Measurements from ENCODE around the gene HMGB2. TPM values are rescaled to one million over a fixed set of nuclear protein-coding genes. Genes with fewer than 3 reads are reported as not detected.

The HMGB2 gene
- total RNA-seq, 1 experiment from 2014 or later, result 183 TPM

GRCh38 chr4:173367285-173367684, 33.1 kb upstream of the HMGB2 start:
- no TSS peak for BruUV-seq (replicated peaks)
- TF ChIP-seq, protein P1, sequence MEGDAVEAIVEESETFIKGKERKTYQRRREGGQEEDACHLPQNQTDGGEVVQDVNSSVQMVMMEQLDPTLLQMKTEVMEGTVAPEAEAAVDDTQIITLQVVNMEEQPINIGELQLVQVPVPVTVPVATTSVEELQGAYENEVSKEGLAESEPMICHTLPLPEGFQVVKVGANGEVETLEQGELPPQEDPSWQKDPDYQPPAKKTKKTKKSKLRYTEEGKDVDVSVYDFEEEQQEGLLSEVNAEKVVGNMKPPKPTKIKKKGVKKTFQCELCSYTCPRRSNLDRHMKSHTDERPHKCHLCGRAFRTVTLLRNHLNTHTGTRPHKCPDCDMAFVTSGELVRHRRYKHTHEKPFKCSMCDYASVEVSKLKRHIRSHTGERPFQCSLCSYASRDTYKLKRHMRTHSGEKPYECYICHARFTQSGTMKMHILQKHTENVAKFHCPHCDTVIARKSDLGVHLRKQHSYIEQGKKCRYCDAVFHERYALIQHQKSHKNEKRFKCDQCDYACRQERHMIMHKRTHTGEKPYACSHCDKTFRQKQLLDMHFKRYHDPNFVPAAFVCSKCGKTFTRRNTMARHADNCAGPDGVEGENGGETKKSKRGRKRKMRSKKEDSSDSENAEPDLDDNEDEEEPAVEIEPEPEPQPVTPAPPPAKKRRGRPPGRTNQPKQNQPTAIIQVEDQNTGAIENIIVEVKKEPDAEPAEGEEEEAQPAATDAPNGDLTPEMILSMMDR (IDR thresholded peaks at IDR 0.05), result no peak
- TF ChIP-seq SIN3A (IDR thresholded peaks at IDR 0.05; ENCODE audit: borderline replicate concordance, insufficient read depth, low read depth, low read length) (no peak), TCF7L2 (IDR thresholded peaks at IDR 0.05; ENCODE audit: low read depth, low read length) (no peak), POLR2AphosphoS5 (IDR thresholded peaks at IDR 0.05; ENCODE audit: low read depth, low read length) (no peak)
- TF ChIP-seq, protein P2, sequence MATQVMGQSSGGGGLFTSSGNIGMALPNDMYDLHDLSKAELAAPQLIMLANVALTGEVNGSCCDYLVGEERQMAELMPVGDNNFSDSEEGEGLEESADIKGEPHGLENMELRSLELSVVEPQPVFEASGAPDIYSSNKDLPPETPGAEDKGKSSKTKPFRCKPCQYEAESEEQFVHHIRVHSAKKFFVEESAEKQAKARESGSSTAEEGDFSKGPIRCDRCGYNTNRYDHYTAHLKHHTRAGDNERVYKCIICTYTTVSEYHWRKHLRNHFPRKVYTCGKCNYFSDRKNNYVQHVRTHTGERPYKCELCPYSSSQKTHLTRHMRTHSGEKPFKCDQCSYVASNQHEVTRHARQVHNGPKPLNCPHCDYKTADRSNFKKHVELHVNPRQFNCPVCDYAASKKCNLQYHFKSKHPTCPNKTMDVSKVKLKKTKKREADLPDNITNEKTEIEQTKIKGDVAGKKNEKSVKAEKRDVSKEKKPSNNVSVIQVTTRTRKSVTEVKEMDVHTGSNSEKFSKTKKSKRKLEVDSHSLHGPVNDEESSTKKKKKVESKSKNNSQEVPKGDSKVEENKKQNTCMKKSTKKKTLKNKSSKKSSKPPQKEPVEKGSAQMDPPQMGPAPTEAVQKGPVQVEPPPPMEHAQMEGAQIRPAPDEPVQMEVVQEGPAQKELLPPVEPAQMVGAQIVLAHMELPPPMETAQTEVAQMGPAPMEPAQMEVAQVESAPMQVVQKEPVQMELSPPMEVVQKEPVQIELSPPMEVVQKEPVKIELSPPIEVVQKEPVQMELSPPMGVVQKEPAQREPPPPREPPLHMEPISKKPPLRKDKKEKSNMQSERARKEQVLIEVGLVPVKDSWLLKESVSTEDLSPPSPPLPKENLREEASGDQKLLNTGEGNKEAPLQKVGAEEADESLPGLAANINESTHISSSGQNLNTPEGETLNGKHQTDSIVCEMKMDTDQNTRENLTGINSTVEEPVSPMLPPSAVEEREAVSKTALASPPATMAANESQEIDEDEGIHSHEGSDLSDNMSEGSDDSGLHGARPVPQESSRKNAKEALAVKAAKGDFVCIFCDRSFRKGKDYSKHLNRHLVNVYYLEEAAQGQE (IDR thresholded peaks at IDR 0.05; ENCODE audit: insufficient read depth in 1 of 2, low read depth in 2 of 2, low read length in 1 of 2), result no peak
- POLR2A ChIA-PET, result interaction anchor here (0.8 kb wide), 2 partner anchors 32 to 182 kb away, joined by 3 to 9 read pairs; no protein-coding TSS in a partner anchor
- H3K27ac ChIP-seq (ENCODE audit: low read length), result no peak overlapping the region
- no peaks in the 10 kb centered on the region for H3K9me3 ChIP-seq (ENCODE audit: control insufficient read depth, insufficient read depth, low read depth, low read length)
- intact Hi-C loops (cut with micrococcal nuclease; ENCODE audit: unreplicated experiment), result loop anchor here (5.0 kb wide), 1 partner anchor 35 kb away; the partner anchor contains the start of gene HMGB2
- H3K4me1 ChIP-seq (ENCODE audit: control insufficient read depth, insufficient read depth, low read length), result no peaks in the 10 kb centered on the region
- in situ Hi-C loops (cut with HindIII; ENCODE audit: low pct_unique_long_range_greater_than_20kb, low sequenced_read_pairs), result no loop called here
- DNase-seq (ENCODE audit: low read depth, low spot score), result no peak
- H3K4me3 ChIP-seq (ENCODE audit: low read depth in 2 of 2, low read length in 2 of 2), result no peak overlapping the region
- H3K36me3 ChIP-seq (ENCODE audit: control insufficient read depth, insufficient read depth, low read length), result peaks cover 3% of the 10 kb centered on the region; the same call in 1 of the 2 replicates
- ATAC-seq, result no peak
- CTCF ChIA-PET, result no interaction called here
- no peaks in the 10 kb centered on the region for H3K27me3 ChIP-seq (ENCODE audit: control insufficient read depth, insufficient read depth, low read length)

DNA sequence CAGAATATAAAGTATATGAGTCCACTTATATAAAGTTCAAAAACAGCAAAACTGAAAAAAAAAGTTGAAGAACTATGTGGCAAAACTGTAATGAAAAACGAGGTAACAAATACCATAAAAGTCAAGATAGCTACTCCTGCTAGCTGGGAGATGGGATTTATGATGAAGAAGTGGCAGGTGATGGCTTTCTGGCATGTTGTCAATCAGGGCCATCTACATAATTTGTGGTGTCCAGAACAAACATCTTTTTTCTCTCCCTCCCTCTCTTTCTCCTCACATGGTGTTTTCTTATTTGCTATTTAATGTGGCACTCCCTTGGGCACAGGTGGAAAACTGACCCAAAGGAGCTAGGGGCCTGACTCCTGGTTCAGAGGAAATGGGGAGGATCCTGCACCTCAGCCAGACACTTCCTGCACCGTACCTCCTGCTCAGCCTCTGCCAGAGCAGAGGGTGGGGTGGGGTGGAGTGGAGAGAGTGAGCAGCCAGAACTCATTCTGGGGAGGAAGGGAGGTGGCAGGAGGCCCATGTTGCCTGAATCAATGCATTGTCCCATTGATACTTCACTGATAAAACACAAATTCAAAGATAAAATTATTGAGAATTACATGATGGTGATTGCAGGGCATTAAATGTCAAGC, 31.3 kb upstream of the HMGB2 start:
- CTCF ChIA-PET, result no interaction called here
- in situ Hi-C loops (cut with HindIII; ENCODE audit: low pct_unique_long_range_greater_than_20kb, low sequenced_read_pairs), result no loop called here
- H3K36me3 ChIP-seq (ENCODE audit: control insufficient read depth, insufficient read depth, low read length), result no peaks in the 10 kb centered on the region; the same call in 1 of the 2 replicates
- H3K9me3 ChIP-seq (ENCODE audit: control insufficient read depth, insufficient read depth, low read depth, low read length), result no peaks in the 10 kb centered on the region
- intact Hi-C loops (cut with micrococcal nuclease; ENCODE audit: unreplicated experiment), result loop anchor here (5.0 kb wide), 1 partner anchor 33 kb away; the partner anchor contains the start of gene HMGB2
- DNase-seq (ENCODE audit: low read depth, low spot score), result no peak
- H3K4me3 ChIP-seq (ENCODE audit: low read depth in 2 of 2, low read length in 2 of 2), result no peak overlapping the region
- H3K27me3 ChIP-seq (ENCODE audit: control insufficient read depth, insufficient read depth, low read length), result no peaks in the 10 kb centered on the region
- TF ChIP-seq SIN3A (IDR thresholded peaks at IDR 0.05; ENCODE audit: borderline replicate concordance, insufficient read depth, low read depth, low read length) (no peak), TCF7L2 (IDR thresholded peaks at IDR 0.05; ENCODE audit: low read depth, low read length) (no peak), POLR2AphosphoS5 (IDR thresholded peaks at IDR 0.05; ENCODE audit: low read depth, low read length) (no peak)
- TF ChIP-seq, protein P2 (IDR thresholded peaks at IDR 0.05; ENCODE audit: insufficient read depth in 1 of 2, low read depth in 2 of 2, low read length in 1 of 2), result no peak
- TF ChIP-seq, protein P1 (IDR thresholded peaks at IDR 0.05), result no peak
- H3K27ac ChIP-seq (ENCODE audit: low read length), result no peak overlapping the region
- POLR2A ChIA-PET, result no interaction called here
- no peaks in the 10 kb centered on the region for H3K4me1 ChIP-seq (ENCODE audit: control insufficient read depth, insufficient read depth, low read length)
- BruUV-seq (replicated peaks), result no TSS peak
- no peak for ATAC-seq

Measured in Panc1 (cell line).